HUES64 (cell line): ENCODE results near the gene PLEKHG4.

Experiments
- H3K27ac ChIP-seq: 2 replicates; pipeline ENCODE4 v1.7.0; 2013; ENCODE audit warnings: low read depth, low read length, inconsistent platforms
- H3K27me3 ChIP-seq: 2 replicates; pipeline ENCODE4 v1.6.1; 2013; ENCODE audit warnings: mild to moderate bottlenecking, low read length; ENCODE audit not compliant: insufficient read depth
- H3K36me3 ChIP-seq: 2 replicates; pipeline ENCODE4 v1.6.1; 2013; ENCODE audit warnings: mild to moderate bottlenecking, low read length; ENCODE audit not compliant: insufficient read depth
- H3K4me1 ChIP-seq: 2 replicates; pipeline ENCODE4 v1.6.1; 2013; ENCODE audit warnings: mild to moderate bottlenecking, low read length, moderate library complexity; ENCODE audit not compliant: insufficient read depth
- H3K4me3 ChIP-seq: 2 replicates; pipeline ENCODE4 v1.5.1; 2013; ENCODE audit warnings: mild to moderate bottlenecking, low read length, moderate library complexity
- H3K9ac ChIP-seq: 2 replicates; pipeline ENCODE4 v1.6.1; 2013; ENCODE audit warnings: mild to moderate bottlenecking, low read depth, low read length
- H3K9me3 ChIP-seq: 2 replicates; pipeline ENCODE4 v1.6.1; 2013; ENCODE audit warnings: low read depth, low read length; ENCODE audit not compliant: insufficient read depth
- WGBS: fragments of 150-250, 120-280 bp; methylation state at CpG from one replicate; pipeline ENCODE4 v1.1.7; 2013; ENCODE audit warnings: missing lambda C conversion rate; 5-methylcytosine and 5-hydroxymethylcytosine counted together

Gene PLEKHG4

GRCh38 chr16:67268136-67268579, 11.2 kb upstream of the PLEKHG4 start:
- H3K36me3 ChIP-seq: no peaks in the 10 kb centered on the region
- peaks cover 6% of the 10 kb centered on the region; the same call in 1 of the 2 replicates for H3K4me1 ChIP-seq
- no peak overlapping the region for H3K4me3 ChIP-seq
- no peaks in the 10 kb centered on the region for H3K9me3 ChIP-seq
- WGBS: 79% methylated on average over 5 of the region's 5 CpGs
- H3K9ac ChIP-seq: no peak overlapping the region
- H3K27ac ChIP-seq: no peak overlapping the region
- H3K27me3 ChIP-seq: no peaks in the 10 kb centered on the region

DNA sequence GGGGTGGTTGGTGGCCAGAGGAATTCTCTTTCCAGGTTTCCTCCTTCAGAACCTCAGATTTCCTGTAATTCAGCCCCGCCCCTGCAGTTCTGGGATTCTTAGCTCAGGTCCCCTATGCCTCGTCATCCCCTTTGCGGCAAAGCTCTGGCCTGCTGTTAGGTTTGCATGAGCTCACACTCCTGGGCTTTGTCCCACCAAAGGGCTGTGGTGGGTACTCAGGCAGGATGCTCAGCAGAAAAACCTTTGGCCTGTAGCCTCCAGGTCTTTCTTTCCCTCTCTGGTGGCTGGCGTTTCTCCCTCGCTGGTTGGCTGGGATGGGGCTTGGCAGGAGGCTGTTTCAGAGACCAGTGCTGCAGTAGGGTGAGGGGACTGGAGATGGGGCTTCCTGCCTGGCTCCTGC, 9.6 kb upstream of the PLEKHG4 start:
- Histone ChIP-seq H3K27ac (no peak overlapping the region), H3K36me3 (no peaks in the 10 kb centered on the region), H3K4me1 (peaks cover 6% of the 10 kb centered on the region; the same call in 1 of the 2 replicates), H3K4me3 (no peak overlapping the region), H3K9ac (no peak overlapping the region), H3K27me3 (no peaks in the 10 kb centered on the region), H3K9me3 (no peaks in the 10 kb centered on the region)
- 66% methylated on average over 3 of the region's 5 CpGs for WGBS

- Histone ChIP-seq H3K4me1 (peaks cover 6% of the 10 kb centered on the region; the same call in 1 of the 2 replicates), H3K27me3 (no peaks in the 10 kb centered on the region), H3K9ac (no peak overlapping the region), H3K9me3 (no peaks in the 10 kb centered on the region), H3K36me3 (no peaks in the 10 kb centered on the region), H3K27ac (no peak overlapping the region), H3K4me3 (no peak overlapping the region)
- 91% methylated on average over 11 of the region's 11 CpGs for WGBS
Observed at GRCh38 chr16:67270931-67271338, 8.4 kb upstream of the PLEKHG4 start.

GRCh38 chr16:67271446-67271845, 7.9 kb upstream of the PLEKHG4 start:
- Histone ChIP-seq H3K27me3 (no peaks in the 10 kb centered on the region), H3K9me3 (no peaks in the 10 kb centered on the region), H3K36me3 (no peaks in the 10 kb centered on the region), H3K27ac (no peak overlapping the region), H3K9ac (no peak overlapping the region), H3K4me1 (peaks cover 6% of the 10 kb centered on the region; the same call in 1 of the 2 replicates), H3K4me3 (no peak overlapping the region)
- WGBS: 91% methylated on average over 4 of the region's 4 CpGs

GRCh38 chr16:67275321-67275720, 4.0 kb upstream of the PLEKHG4 start:
- H3K4me3 ChIP-seq: no peak overlapping the region
- H3K9ac ChIP-seq: no peak overlapping the region
- H3K9me3 ChIP-seq: no peaks in the 10 kb centered on the region
- H3K4me1 ChIP-seq: no peaks in the 10 kb centered on the region
- H3K27me3 ChIP-seq: peaks cover 13% of the 10 kb centered on the region
- H3K27ac ChIP-seq: no peak overlapping the region
- 0 out of 2 replicates have a peak, but pooled peaks cover 2% of the 10 kb centered on the region for H3K36me3 ChIP-seq
- 86% methylated on average over 2 of the region's 2 CpGs for WGBS

GRCh38 chr16:67277294-67277998, 1.9 kb upstream of the PLEKHG4 start:
- H3K36me3 ChIP-seq: 0 out of 2 replicates have a peak, but pooled peaks cover 2% of the 10 kb centered on the region
- no peak overlapping the region for H3K9ac ChIP-seq
- H3K27ac ChIP-seq: no peak overlapping the region
- no peak overlapping the region for H3K4me3 ChIP-seq
- WGBS: 91% methylated on average over 4 of the region's 4 CpGs
- no peaks in the 10 kb centered on the region for H3K9me3 ChIP-seq
- no peaks in the 10 kb centered on the region for H3K4me1 ChIP-seq
- H3K27me3 ChIP-seq: peaks cover 13% of the 10 kb centered on the region

GRCh38 chr16:67277999-67278772, 1.1 kb upstream of the PLEKHG4 start:
- H3K9me3 ChIP-seq: no peaks in the 10 kb centered on the region
- H3K27me3 ChIP-seq: peaks cover 13% of the 10 kb centered on the region
- H3K27ac ChIP-seq: no peak overlapping the region
- 0 out of 2 replicates have a peak, but pooled peaks cover 2% of the 10 kb centered on the region for H3K36me3 ChIP-seq
- peak overlapping the region; percentile 69 for H3K4me3 ChIP-seq
- WGBS: 84% methylated on average over 13 of the region's 13 CpGs
- no peaks in the 10 kb centered on the region for H3K4me1 ChIP-seq
- peak overlapping the region; percentile 47; the same call in 1 of the 2 replicates for H3K9ac ChIP-seq

- Histone ChIP-seq H3K4me3 (peak overlapping the region; percentile 69), H3K27me3 (peaks cover 13% of the 10 kb centered on the region), H3K9ac (peak overlapping the region; percentile 47; the same call in 1 of the 2 replicates), H3K4me1 (no peaks in the 10 kb centered on the region), H3K36me3 (0 out of 2 replicates have a peak, but pooled peaks cover 2% of the 10 kb centered on the region), H3K9me3 (no peaks in the 10 kb centered on the region), H3K27ac (no peak overlapping the region)
- WGBS: 13% methylated on average over 41 of the region's 42 CpGs
Observed at GRCh38 chr16:67278773-67279295, 498 bp upstream of the PLEKHG4 start.

- WGBS: 89% methylated on average over 15 of the region's 15 CpGs
- Histone ChIP-seq H3K36me3 (0 out of 2 replicates have a peak, but pooled peaks cover 2% of the 10 kb centered on the region), H3K9ac (no peak overlapping the region), H3K4me1 (no peaks in the 10 kb centered on the region), H3K27me3 (peaks cover 13% of the 10 kb centered on the region), H3K9me3 (no peaks in the 10 kb centered on the region), H3K4me3 (peak overlapping the region; percentile 69; the same call in 1 of the 2 replicates), H3K27ac (no peak overlapping the region)
Observed at GRCh38 chr16:67280090-67281015, 1.0 kb downstream of the PLEKHG4 start.
